Measurements from ENCODE around the gene SLC35F2. TPM values are rescaled to one million over a fixed set of nuclear protein-coding genes. Genes with fewer than 3 reads are reported as not detected.
"Not testable (repeated sequence)": the region's sequence is repeated elsewhere in the genome, so short reads cannot be mapped to it uniquely, and the experiment has no call there.

Gene SLC35F2
- total RNA-seq, 3 donors from 2014 or later (not counting 1 experiment from before 2014, with no cell fraction given), result 1.2 to 3.7 (median 2.7) TPM

- H3K27ac Mint-ChIP-seq, result no peak overlapping the region
- Histone ChIP-seq H3K27me3 (ENCODE audit: control insufficient read depth, insufficient read depth, low read length) (no peaks in the 10 kb centered on the region), H3K9me3 (ENCODE audit: control insufficient read depth, insufficient read depth, low read length) (no peaks in the 10 kb centered on the region), H3K27ac (ENCODE audit: low read length) (no peak overlapping the region), H3K4me3 (ENCODE audit: low read length) (no peak overlapping the region), H3K4me1 (ENCODE audit: control insufficient read depth, insufficient read depth, low read length) (no peaks in the 10 kb centered on the region), H3K36me3 (ENCODE audit: control insufficient read depth, insufficient read depth, low read length) (no peaks in the 10 kb centered on the region)
- DNase-seq (no peak), ATAC-seq (no peak)
- no peak overlapping the region for H3K4me3 Mint-ChIP-seq
- no peaks in the 10 kb centered on the region for H3K36me3 Mint-ChIP-seq
- H3K27me3 Mint-ChIP-seq (ENCODE audit: low read depth in 2 of 2), result peaks cover 0 to 6% of the 10 kb centered on the region in 2 donors
- intact Hi-C loops (cut with micrococcal nuclease), result no loop called here
- WGBS (ENCODE audit: insufficient coverage), result 98% methylated on average over 3 of the region's 3 CpGs
- TF ChIP-seq CTCF (IDR thresholded peaks at IDR 0.05), result no peak
- no peaks in the 10 kb centered on the region for H3K4me1 Mint-ChIP-seq
- no peaks in the 10 kb centered on the region for H3K9me3 Mint-ChIP-seq
Measured at GRCh38 chr11:107882095-107882820, 23.7 kb upstream of the SLC35F2 start.

- H3K4me3 Mint-ChIP-seq; H3K4me3 ChIP-seq (ENCODE audit: low read length); H3K9me3 Mint-ChIP-seq; H3K4me1 ChIP-seq (ENCODE audit: control insufficient read depth, insufficient read depth, low read length); H3K9me3 ChIP-seq (ENCODE audit: control insufficient read depth, insufficient read depth, low read length); H3K36me3 ChIP-seq (ENCODE audit: control insufficient read depth, insufficient read depth, low read length); ATAC-seq; H3K27me3 Mint-ChIP-seq (ENCODE audit: low read depth in 2 of 2); H3K4me1 Mint-ChIP-seq; H3K36me3 Mint-ChIP-seq; H3K27ac Mint-ChIP-seq; H3K27me3 ChIP-seq (ENCODE audit: control insufficient read depth, insufficient read depth, low read length); H3K27ac ChIP-seq (ENCODE audit: low read length); intact Hi-C loops (cut with micrococcal nuclease); DNase-seq: not testable (repeated sequence)
- 94% methylated on average over 9 of the region's 9 CpGs for WGBS (ENCODE audit: insufficient coverage)
Measured at GRCh38 chr11:107881471-107881870, 22.9 kb upstream of the SLC35F2 start.

GRCh38 chr11:107876141-107876540, 17.6 kb upstream of the SLC35F2 start:
- Histone ChIP-seq H3K4me3 (ENCODE audit: low read length) (no peak overlapping the region), H3K4me1 (ENCODE audit: control insufficient read depth, insufficient read depth, low read length) (no peaks in the 10 kb centered on the region), H3K36me3 (ENCODE audit: control insufficient read depth, insufficient read depth, low read length) (no peaks in the 10 kb centered on the region), H3K27me3 (ENCODE audit: control insufficient read depth, insufficient read depth, low read length) (no peaks in the 10 kb centered on the region), H3K9me3 (ENCODE audit: control insufficient read depth, insufficient read depth, low read length) (no peaks in the 10 kb centered on the region), H3K27ac (ENCODE audit: low read length) (no peak overlapping the region)
- Mint-ChIP-seq H3K27ac (no peak overlapping the region), H3K27me3 (ENCODE audit: low read depth in 2 of 2) (no peaks in the 10 kb centered on the region), H3K4me1 (no peaks in the 10 kb centered on the region), H3K36me3 (no peaks in the 10 kb centered on the region), H3K4me3 (no peak overlapping the region), H3K9me3 (no peaks in the 10 kb centered on the region)
- ATAC-seq, result no peak
- 86% methylated on average over 1 of the region's 2 CpGs for WGBS (ENCODE audit: insufficient coverage)
- DNase-seq, result no peak
- intact Hi-C loops (cut with micrococcal nuclease), result no loop called here
- TF ChIP-seq CTCF (IDR thresholded peaks at IDR 0.05), result no peak

- H3K36me3 Mint-ChIP-seq, result no peaks in the 10 kb centered on the region
- H3K4me1 ChIP-seq (ENCODE audit: control insufficient read depth, insufficient read depth, low read length), result peaks cover 5% of the 10 kb centered on the region
- no peak for DNase-seq
- TF ChIP-seq CTCF (IDR thresholded peaks at IDR 0.05), result no peak
- H3K27me3 Mint-ChIP-seq (ENCODE audit: low read depth in 2 of 2), result peaks cover 0 to 2% of the 10 kb centered on the region in 2 donors
- H3K4me3 Mint-ChIP-seq, result no peak overlapping the region
- no peak overlapping the region for H3K27ac Mint-ChIP-seq
- H3K4me3 ChIP-seq (ENCODE audit: low read length), result no peak overlapping the region
- H3K27me3 ChIP-seq (ENCODE audit: control insufficient read depth, insufficient read depth, low read length), result no peaks in the 10 kb centered on the region
- H3K36me3 ChIP-seq (ENCODE audit: control insufficient read depth, insufficient read depth, low read length), result no peaks in the 10 kb centered on the region
- H3K9me3 Mint-ChIP-seq, result no peaks in the 10 kb centered on the region
- H3K27ac ChIP-seq (ENCODE audit: low read length), result no peak overlapping the region
- 34% methylated on average over 4 of the region's 4 CpGs for WGBS (ENCODE audit: insufficient coverage)
- H3K9me3 ChIP-seq (ENCODE audit: control insufficient read depth, insufficient read depth, low read length), result no peaks in the 10 kb centered on the region
- peaks cover 4% of the 10 kb centered on the region in 2 donors for H3K4me1 Mint-ChIP-seq
- ATAC-seq, result no peak
- intact Hi-C loops (cut with micrococcal nuclease), result no loop called here
Measured at GRCh38 chr11:107864591-107864990, 6.0 kb upstream of the SLC35F2 start.
